Neural progenitor cell (in vitro differentiated cells): ENCODE results near the gene RAD51AP2. TPM values are rescaled to one million over a fixed set of nuclear protein-coding genes. Genes with fewer than 3 reads are reported as not detected.

Experiments used
- DNase-seq: peaks from one replicate; pipeline ENCODE4 v3.0.0-alpha.2; 2016; ENCODE audit warnings: low spot score
- H2AFZ ChIP-seq: fragments of 200-600 bp; sonication (generic); replicated peaks from 2 replicates; pipeline ENCODE4 v1.6.1; 2016; ENCODE audit warnings: antibody characterized with exemption
- H3F3A ChIP-seq: fragments of 200-600 bp; sonication (generic); 2 replicates; pipeline ENCODE4 v1.6.1; 2016; ENCODE audit warnings: antibody characterized with exemption, low read depth
- H3K27ac ChIP-seq: fragments of 200-600 bp; sonication (generic); 2 replicates; pipeline ENCODE4 v1.5.1; 2016; ENCODE audit warnings: mild to moderate bottlenecking
- H3K27me3 ChIP-seq: fragments of 200-600 bp; sonication (generic); 2 replicates; pipeline ENCODE4 v1.6.1; 2016; ENCODE audit warnings: mild to moderate bottlenecking, moderate library complexity
- H3K36me3 ChIP-seq: fragments of 200-600 bp; sonication (generic); 2 replicates; pipeline ENCODE4 v1.5.1; 2016
- H3K4me1 ChIP-seq: fragments of 200-600 bp; sonication (generic); 2 replicates; pipeline ENCODE4 v1.6.1; 2016; ENCODE audit warnings: mixed run types
- H3K4me2 ChIP-seq: fragments of 200-600 bp; sonication (generic); 2 replicates; pipeline ENCODE4 v1.6.1; 2016
- H3K4me3 ChIP-seq: fragments of 200-600 bp; sonication (generic); 2 replicates; pipeline ENCODE4 v1.5.1; 2016
- H3K79me2 ChIP-seq: fragments of 200-600 bp; sonication (generic); 2 replicates; pipeline ENCODE4 v1.6.1; 2016; ENCODE audit warnings: low read depth
- H3K9ac ChIP-seq: fragments of 200-600 bp; sonication (generic); 2 replicates; pipeline ENCODE4 v1.6.1; 2016
- H3K9me3 ChIP-seq: fragments of 200-600 bp; sonication (generic); 2 replicates; pipeline ENCODE4 v1.5.1; 2016; ENCODE audit warnings: low read depth
- H4K20me1 ChIP-seq: fragments of 200-600 bp; sonication (generic); 2 replicates; pipeline ENCODE4 v1.6.1; 2016; ENCODE audit warnings: low read depth
- H3K27ac Mint-ChIP-seq: 3 replicates; pipeline ENCODE4 v1.8.0; 2021; ENCODE audit warnings: mixed read lengths
- H3K27me3 Mint-ChIP-seq: 2 replicates; pipeline ENCODE4 v1.8.0; 2022; ENCODE audit warnings: low read depth, mild to moderate bottlenecking, inconsistent platforms, moderate library complexity, mixed read lengths; ENCODE audit not compliant: insufficient read depth
- H3K36me3 Mint-ChIP-seq: 3 replicates; pipeline ENCODE4 v1.8.0; 2021; ENCODE audit warnings: mixed read lengths
- H3K4me1 Mint-ChIP-seq: 3 replicates; pipeline ENCODE4 v1.8.0; 2021; ENCODE audit warnings: mixed read lengths
- H3K4me3 Mint-ChIP-seq: 3 replicates; pipeline ENCODE4 v1.8.0; 2021; ENCODE audit warnings: mild to moderate bottlenecking, moderate library complexity, mixed read lengths
- H3K9me3 Mint-ChIP-seq: 3 replicates; pipeline ENCODE4 v1.8.0; 2020; ENCODE audit warnings: mixed read lengths
- EZH2 ChIP-seq: fragments of 200-600 bp; sonication (generic); IDR thresholded peaks from 2 replicates; pipeline ENCODE4 v1.6.1; 2017; ENCODE audit warnings: antibody characterized with exemption, mild to moderate bottlenecking, moderate library complexity
- EZH2phosphoT487 ChIP-seq: fragments of 200-600 bp; sonication (generic); IDR thresholded peaks from 2 replicates; pipeline ENCODE4 v1.6.1; 2017; ENCODE audit warnings: antibody characterized with exemption
- total RNA-seq: library from RNA; depleted of rRNA; stranded (reverse); fragments of >200 nt; gene quantifications from 2 replicates; pipeline ENCODE4 v1.2.3, GENCODE V29; 2015; ENCODE audit warnings: low replicate concordance
- TF ChIP-seq, protein P1 (sequence below): fragments of 200-600 bp; sonication (generic); IDR thresholded peaks from 2 replicates; pipeline ENCODE4 v1.5.1; 2017; ENCODE audit warnings: antibody characterized with exemption, mild to moderate bottlenecking

The RAD51AP2 gene
- total RNA-seq, 1 donor from 2014 or later, result 1.2 TPM

DNA sequence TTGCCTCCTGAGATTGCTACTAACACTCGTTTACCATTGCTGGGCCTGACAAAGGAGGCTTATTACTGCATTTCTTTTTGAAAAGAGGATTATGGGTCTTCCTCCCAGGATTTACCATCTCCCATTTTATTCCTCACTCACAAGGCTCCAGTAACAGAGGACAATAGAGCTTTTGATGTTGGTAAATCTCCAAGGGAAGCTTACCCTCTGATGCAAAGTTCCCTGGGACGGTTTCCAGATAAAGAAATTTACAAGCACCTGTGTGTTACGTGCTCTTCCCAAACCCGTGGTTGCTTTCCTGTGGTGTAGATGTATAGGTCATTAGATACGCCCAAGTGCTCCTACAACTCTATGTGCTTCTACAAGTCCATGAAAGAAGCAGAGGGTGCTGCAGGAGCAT lies 39.4 kb upstream of the RAD51AP2 start:
- Mint-ChIP-seq H3K36me3 (no peaks in the 10 kb centered on the region), H3K27ac (no peak overlapping the region), H3K9me3 (peaks cover 2% of the 10 kb centered on the region), H3K4me3 (no peak overlapping the region), H3K4me1 (peaks cover 7% of the 10 kb centered on the region), H3K27me3 (peaks cover 4% of the 10 kb centered on the region)
- H2AFZ ChIP-seq, result no peak overlapping the region
- peaks cover 35% of the 10 kb centered on the region for H3F3A ChIP-seq
- H4K20me1 ChIP-seq, result no peaks in the 10 kb centered on the region
- no peak overlapping the region for H3K9ac ChIP-seq
- peaks cover 89% of the 10 kb centered on the region for H3K4me1 ChIP-seq
- H3K79me2 ChIP-seq, result peaks cover 95% of the 10 kb centered on the region
- peak overlapping the region; percentile 92 for H3K27ac ChIP-seq
- H3K27me3 ChIP-seq, result no peaks in the 10 kb centered on the region
- H3K9me3 ChIP-seq, result no peaks in the 10 kb centered on the region
- TF ChIP-seq EZH2 (no peak), EZH2phosphoT487 (no peak)
- TF ChIP-seq, protein P1, sequence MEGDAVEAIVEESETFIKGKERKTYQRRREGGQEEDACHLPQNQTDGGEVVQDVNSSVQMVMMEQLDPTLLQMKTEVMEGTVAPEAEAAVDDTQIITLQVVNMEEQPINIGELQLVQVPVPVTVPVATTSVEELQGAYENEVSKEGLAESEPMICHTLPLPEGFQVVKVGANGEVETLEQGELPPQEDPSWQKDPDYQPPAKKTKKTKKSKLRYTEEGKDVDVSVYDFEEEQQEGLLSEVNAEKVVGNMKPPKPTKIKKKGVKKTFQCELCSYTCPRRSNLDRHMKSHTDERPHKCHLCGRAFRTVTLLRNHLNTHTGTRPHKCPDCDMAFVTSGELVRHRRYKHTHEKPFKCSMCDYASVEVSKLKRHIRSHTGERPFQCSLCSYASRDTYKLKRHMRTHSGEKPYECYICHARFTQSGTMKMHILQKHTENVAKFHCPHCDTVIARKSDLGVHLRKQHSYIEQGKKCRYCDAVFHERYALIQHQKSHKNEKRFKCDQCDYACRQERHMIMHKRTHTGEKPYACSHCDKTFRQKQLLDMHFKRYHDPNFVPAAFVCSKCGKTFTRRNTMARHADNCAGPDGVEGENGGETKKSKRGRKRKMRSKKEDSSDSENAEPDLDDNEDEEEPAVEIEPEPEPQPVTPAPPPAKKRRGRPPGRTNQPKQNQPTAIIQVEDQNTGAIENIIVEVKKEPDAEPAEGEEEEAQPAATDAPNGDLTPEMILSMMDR, result no peak
- DNase-seq, result peak; percentile 80
- peak overlapping the region; percentile 36 for H3K4me3 ChIP-seq
- H3K36me3 ChIP-seq, result no peaks in the 10 kb centered on the region
- peak overlapping the region; percentile 80 for H3K4me2 ChIP-seq

DNA sequence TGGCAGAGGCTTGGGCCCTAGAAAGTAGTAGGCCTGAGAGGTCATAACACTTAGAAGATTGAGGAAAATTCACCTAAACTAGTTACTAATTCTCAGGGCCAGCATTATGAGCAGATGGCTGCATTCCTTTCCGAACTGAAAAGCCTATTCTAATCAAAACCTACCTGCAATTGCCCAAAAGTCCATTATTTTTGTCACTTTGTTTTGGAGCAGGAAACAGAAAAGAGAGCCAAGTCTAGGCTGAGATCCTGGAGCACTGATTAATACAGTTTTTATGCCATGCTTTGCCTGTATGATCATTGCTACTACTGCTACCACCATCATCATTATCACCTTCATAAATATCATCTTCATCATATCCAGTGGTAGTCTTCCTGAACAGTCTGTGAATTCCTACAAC lies 36.9 kb upstream of the RAD51AP2 start:
- Mint-ChIP-seq H3K27ac (no peak overlapping the region), H3K4me1 (peaks cover 7% of the 10 kb centered on the region), H3K4me3 (no peak overlapping the region), H3K36me3 (no peaks in the 10 kb centered on the region), H3K9me3 (peaks cover 2% of the 10 kb centered on the region), H3K27me3 (peaks cover 4% of the 10 kb centered on the region)
- no peak for DNase-seq
- H3K4me2 ChIP-seq, result peak overlapping the region; percentile 35
- H3K27me3 ChIP-seq, result no peaks in the 10 kb centered on the region
- H3K4me1 ChIP-seq, result peaks cover 76% of the 10 kb centered on the region
- no peaks in the 10 kb centered on the region for H3K9me3 ChIP-seq
- H3K27ac ChIP-seq, result peak overlapping the region; percentile 92
- no peak overlapping the region for H3K9ac ChIP-seq
- no peak overlapping the region for H3K4me3 ChIP-seq
- peaks cover 93% of the 10 kb centered on the region for H3K79me2 ChIP-seq
- H4K20me1 ChIP-seq, result no peaks in the 10 kb centered on the region
- peaks cover 6% of the 10 kb centered on the region for H3K36me3 ChIP-seq
- peak overlapping the region; percentile 15 for H2AFZ ChIP-seq
- TF ChIP-seq EZH2 (no peak), EZH2phosphoT487 (no peak)
- TF ChIP-seq, protein P1, result no peak
- peaks cover 35% of the 10 kb centered on the region for H3F3A ChIP-seq

GRCh38 chr2:17550907-17551306 lies 32.7 kb upstream of the RAD51AP2 start:
- no peak overlapping the region for H3K4me2 ChIP-seq
- H3K4me3 ChIP-seq, result no peak overlapping the region
- no peak overlapping the region for H2AFZ ChIP-seq
- TF ChIP-seq EZH2phosphoT487, result no peak
- no peak for TF ChIP-seq EZH2
- TF ChIP-seq, protein P1, result no peak
- no peaks in the 10 kb centered on the region for H4K20me1 ChIP-seq
- no peak for DNase-seq
- H3K79me2 ChIP-seq, result peaks cover 98% of the 10 kb centered on the region
- Mint-ChIP-seq H3K9me3 (no peaks in the 10 kb centered on the region), H3K4me3 (no peak overlapping the region), H3K4me1 (no peaks in the 10 kb centered on the region), H3K36me3 (no peaks in the 10 kb centered on the region), H3K27me3 (no peaks in the 10 kb centered on the region), H3K27ac (no peak overlapping the region)
- no peak overlapping the region for H3K9ac ChIP-seq
- H3K27ac ChIP-seq, result no peak overlapping the region
- peaks cover 4% of the 10 kb centered on the region for H3F3A ChIP-seq
- no peaks in the 10 kb centered on the region for H3K9me3 ChIP-seq
- H3K4me1 ChIP-seq, result peaks cover 68% of the 10 kb centered on the region
- no peaks in the 10 kb centered on the region for H3K27me3 ChIP-seq
- peaks cover 6% of the 10 kb centered on the region for H3K36me3 ChIP-seq

- Mint-ChIP-seq H3K4me3 (no peak overlapping the region), H3K36me3 (no peaks in the 10 kb centered on the region), H3K27ac (no peak overlapping the region), H3K4me1 (peaks cover 9% of the 10 kb centered on the region), H3K9me3 (no peaks in the 10 kb centered on the region), H3K27me3 (peaks cover 6% of the 10 kb centered on the region)
- Histone ChIP-seq H3K4me2 (peak overlapping the region; percentile 99), H3K79me2 (peaks cover 98% of the 10 kb centered on the region), H4K20me1 (no peaks in the 10 kb centered on the region), H3K27me3 (no peaks in the 10 kb centered on the region), H3F3A (peaks cover 33% of the 10 kb centered on the region), H3K27ac (peak overlapping the region; percentile 50), H3K36me3 (peaks cover 6% of the 10 kb centered on the region), H2AFZ (peak overlapping the region; percentile 4), H3K4me1 (peaks cover 69% of the 10 kb centered on the region), H3K4me3 (no peak overlapping the region), H3K9me3 (no peaks in the 10 kb centered on the region), H3K9ac (no peak overlapping the region)
- TF ChIP-seq, protein P1, result no peak
- no peak for TF ChIP-seq EZH2phosphoT487
- no peak for TF ChIP-seq EZH2
- DNase-seq, result no peak
Observed at GRCh38 chr2:17547737-17548136, 29.5 kb upstream of the RAD51AP2 start.
